K562 (cell line): ENCODE measurements around the gene CD40LG. TPM values are rescaled to one million over a fixed set of nuclear protein-coding genes. Genes with fewer than 3 reads are reported as not detected.

Source experiments
- ATAC-seq: fragments of 200-7000 bp; cut with Tn5 transposase; 3 replicates; pipeline ENCODE4 v1.9.1; 2020; ENCODE audit warnings: moderate library complexity
- BruUV-seq: library from RNA; stranded (reverse); fragments of 400-500 nt; replicated peaks from 2 replicates; lab custom pipeline; 2021; lab: Mats Ljungman, UMichigan
- CTCF ChIA-PET: fragments of 300-600 bp; formaldehyde crosslinking; extraction: SDS; loops from one replicate; lab custom pipeline; 2021; ENCODE audit warnings: low intra/inter-chr PET ratio; lab: Yijun Ruan, JAX
- POLR2A ChIA-PET: fragments of 300-600, 350-650 bp; sonication (Branson Sonifier 250); formaldehyde crosslinking; extraction: SDS; loops from one replicate; lab custom pipeline; 2021; ENCODE audit warnings: antibody characterized with exemption, inconsistent platforms; lab: Yijun Ruan, JAX
- DNase-seq, 4 experiments: peaks; one replicate each; pipeline versions ENCODE4 v3.0.0 to v3.0.0-alpha.2; 2011 to 2018; ENCODE audit warnings: low spot score in 3 of 4, mixed read lengths in 3 of 4; ENCODE audit errors: extremely low read depth in 1 of 4
- FAIRE-seq: peaks from 2 replicates; lab custom pipeline; 2011; peaks lifted over from hg19 to GRCh38; lab: Jason Lieb, UNC
- H2AFZ ChIP-seq: 2 replicates; pipeline ENCODE4 v1.6.0; 2011; ENCODE audit warnings: low read depth, low read length, control low read depth, inconsistent platforms
- H3K27ac ChIP-seq: fragments of 200-600 bp; 3 replicates; pipeline ENCODE4 v1.8.0; 2011; ENCODE audit warnings: low read depth, mild to moderate bottlenecking, control low read depth, inconsistent platforms, low read length, moderate library complexity, mixed read lengths; ENCODE audit errors: extremely low read depth
- H3K27me3 ChIP-seq, 2 experiments: fragments of 300-600 bp in 1 of 2; 2 replicates in 1 of 2; 3 replicates in 1 of 2; pipeline versions ENCODE4 v1.6.0 to v1.8.0; 2011; ENCODE audit warnings: inconsistent platforms in 2 of 2, low read length in 2 of 2, mild to moderate bottlenecking in 1 of 2, mixed read lengths in 1 of 2, moderate library complexity in 1 of 2; ENCODE audit not compliant: control insufficient read depth in 2 of 2, insufficient read depth in 2 of 2
- H3K36me3 ChIP-seq: fragments of 300-600 bp; 3 replicates; pipeline ENCODE4 v1.8.0; 2011; ENCODE audit warnings: mild to moderate bottlenecking, low read length, inconsistent platforms; ENCODE audit not compliant: control insufficient read depth, insufficient read depth
- H3K4me1 ChIP-seq, 2 experiments: fragments of 200-600 bp in 1 of 2; replicated peaks in 1 of 2; 2 replicates in 1 of 2; 3 replicates in 1 of 2; pipeline versions ENCODE4 v1.5.1 to v1.8.0; 2011; ENCODE audit warnings: inconsistent platforms in 2 of 2, low read length in 2 of 2, mild to moderate bottlenecking in 1 of 2, mixed read lengths in 1 of 2, moderate library complexity in 1 of 2; ENCODE audit not compliant: control insufficient read depth in 2 of 2, insufficient read depth in 2 of 2
- H3K4me2 ChIP-seq: 2 replicates; pipeline ENCODE4 v1.6.1; 2011; ENCODE audit warnings: low read length, control low read depth, inconsistent platforms, mixed read lengths; ENCODE audit not compliant: insufficient read depth
- H3K4me3 ChIP-seq: fragments of 200-600 bp; sonication (generic), shearing (Covaris generic); 2 replicates; pipeline ENCODE4 v1.5.1; 2016; ENCODE audit warnings: control low read depth, inconsistent platforms
- H3K79me2 ChIP-seq: fragments of 200-600 bp; 3 replicates; pipeline ENCODE4 v1.8.0; 2011; ENCODE audit warnings: low read length, inconsistent platforms; ENCODE audit not compliant: control insufficient read depth, insufficient read depth
- H3K9ac ChIP-seq, 2 experiments: 2 replicates each; pipeline versions ENCODE4 v1.6.0 to v1.6.1; 2011; ENCODE audit warnings: low read depth in 2 of 2, low read length in 2 of 2, control low read depth in 1 of 2, inconsistent platforms in 1 of 2, mild to moderate bottlenecking in 1 of 2, mixed read lengths in 1 of 2; ENCODE audit not compliant: insufficient read depth in 1 of 2
- H3K9me1 ChIP-seq: one replicate; pipeline ENCODE4 v1.6.0; 2011; ENCODE audit warnings: inconsistent platforms, mild to moderate bottlenecking, low read length, moderate library complexity; ENCODE audit not compliant: control insufficient read depth, insufficient read depth
- H3K9me3 ChIP-seq: replicated peaks from 2 replicates; pipeline ENCODE4 v1.5.1; 2011; ENCODE audit warnings: low read depth, low read length, inconsistent platforms; ENCODE audit not compliant: control insufficient read depth, insufficient read depth
- H4K20me1 ChIP-seq: replicated peaks from 2 replicates; pipeline ENCODE4 v1.6.1; 2011; ENCODE audit warnings: low read length, inconsistent platforms, mixed read lengths; ENCODE audit not compliant: control insufficient read depth, insufficient read depth
- MAZ ChIP-seq, 2 experiments: fragments of 450-650 bp in 1 of 2; sonication (generic) in 1 of 2; formaldehyde crosslinking; IDR thresholded peaks in 1 of 2; conservative IDR thresholded peaks in 1 of 2; 2 replicates each; pipeline versions ENCODE4 v1.4.0 to v1.5.0; 2020; ENCODE audit warnings: mild to moderate bottlenecking in 1 of 2, missing genetic modification reagents in 1 of 2
- RBM25 ChIP-seq: fragments of 200-400 bp; formaldehyde crosslinking; IDR thresholded peaks from 2 replicates; pipeline ENCODE4 v1.6.1; 2018; ENCODE audit warnings: low read length, low read depth, moderate library complexity; ENCODE audit not compliant: severe bottlenecking
- REST ChIP-seq, 2 experiments: fragments of 450-650 bp; formaldehyde crosslinking in 1 of 2; IDR thresholded peaks; 2 replicates each; pipeline versions ENCODE4 v1.4.0 to v1.6.1; 2014 to 2020; ENCODE audit warnings: mild to moderate bottlenecking in 2 of 2, borderline replicate concordance in 1 of 2, low read depth in 1 of 2
- ZNF695 ChIP-seq: fragments of 450-650 bp; formaldehyde crosslinking; IDR thresholded peaks from 2 replicates; pipeline ENCODE4 v1.4.0; 2020; ENCODE audit warnings: mild to moderate bottlenecking, moderate library complexity
- WGBS: fragments of 100-300 bp; shearing (Covaris generic); methylation state at CpG from one replicate; pipeline ENCODE4 v1.1.6; 2016; ENCODE audit warnings: low coverage, mixed read lengths; ENCODE audit not compliant: insufficient coverage; ENCODE audit errors: missing lambda C conversion rate; 5-methylcytosine and 5-hydroxymethylcytosine counted together
- in situ Hi-C: fragments of 300-500 bp; cut with MboI; formaldehyde crosslinking; loops from 4 replicates; pipeline ENCODE4 v1.15.0; 2018; ENCODE audit warnings: inconsistent platforms, mixed read lengths
- intact Hi-C: fragments of 100-400 bp; cut with micrococcal nuclease; formaldehyde crosslinking; loops from 2 replicates; pipeline ENCODE4 v1.14.2; 2022
- polyA plus RNA-seq, 8 experiments: library from polyadenylated mRNA; depleted of rRNA in 4 of 8; stranded (reverse) in 5 of 8; unstranded in 3 of 8; fragments of >200 nt; fragmentation: Nextera tagmentation in 2 of 8; fragmentation: Illumina TruSeq in 1 of 8; extraction: Ambion mirVana in 2 of 8; extraction: Trizol in 1 of 8; gene quantifications; 2 replicates each; pipeline versions ENCODE4 v1.2.1 to v1.2.3, GENCODE V29; 2011 to 2014; ENCODE audit warnings: inconsistent platforms in 1 of 8, missing spikeins in 1 of 8
- total RNA-seq, 7 experiments: library from RNA; depleted of rRNA in 6 of 7; stranded (reverse); fragments of >200 nt in 6 of 7; fragmentation: Illumina TruSeq in 2 of 7; extraction: Trizol in 2 of 7; gene quantifications; 2 replicates each; pipeline versions ENCODE4 v1.2.1 to v1.2.3, GENCODE V29; 2011 to 2021; ENCODE audit warnings: low replicate concordance in 1 of 7

CD40LG gene
- total and polyA plus RNA-seq, 9 of the 15 experiments (the other 6 are each of a cell fraction or from before 2014, with no cell fraction given): 0.11 TPM; not detected in 8

GRCh38 chrX:136692271-136692670, 44.3 kb downstream of the CD40LG start:
- no peaks in the 10 kb centered on the region for H4K20me1 ChIP-seq
- H3K27ac ChIP-seq: no peak overlapping the region
- 22% methylated on average over 4 of the region's 4 CpGs for WGBS
- no peak overlapping the region for H3K9ac ChIP-seq
- no peaks in the 10 kb centered on the region for H3K36me3 ChIP-seq
- no peak overlapping the region for H2AFZ ChIP-seq
- POLR2A ChIA-PET: no interaction called here
- TF ChIP-seq MAZ (CRISPR knock-in tag; conservative IDR thresholded peaks at IDR 0.05 in 1 of 2, IDR thresholded peaks at IDR 0.05 in 1 of 2) (no peak), RBM25 (peak; percentile 36)
- H3K27me3 ChIP-seq: no peaks in the 10 kb centered on the region
- no peaks in the 10 kb centered on the region for H3K79me2 ChIP-seq
- H3K9me3 ChIP-seq: no peaks in the 10 kb centered on the region
- no TSS peak for BruUV-seq
- H3K4me3 ChIP-seq: no peak overlapping the region
- in situ Hi-C loops (loop anchor here (25.0 kb wide), 1 partner anchor 655 kb away; no protein-coding TSS in a partner anchor), intact Hi-C loops (loop anchor here (10.0 kb wide), 3 partner anchors 117 to 657 kb away; no protein-coding TSS in a partner anchor)
- CTCF ChIA-PET: no interaction called here
- H3K9me1 ChIP-seq: no peaks in the 10 kb centered on the region
- no peak for DNase-seq
- no peak overlapping the region for H3K4me2 ChIP-seq
- H3K4me1 ChIP-seq: no peaks in the 10 kb centered on the region; a peak in 2 of 5 replicates
- FAIRE-seq: no peak
- ATAC-seq: no peak

- no peak overlapping the region for H3K4me3 ChIP-seq
- WGBS: 35% methylated on average over 7 of the region's 8 CpGs
- no peak overlapping the region for H3K27ac ChIP-seq
- H3K79me2 ChIP-seq: no peaks in the 10 kb centered on the region
- no peaks in the 10 kb centered on the region for H3K27me3 ChIP-seq
- DNase-seq: peak; percentile 21 to 52 (median 37)
- H3K9me3 ChIP-seq: no peaks in the 10 kb centered on the region
- H3K9me1 ChIP-seq: no peaks in the 10 kb centered on the region
- FAIRE-seq: peak; percentile 90
- peak; percentile 82 for ATAC-seq
- no peaks in the 10 kb centered on the region for H4K20me1 ChIP-seq
- H3K9ac ChIP-seq: no peak overlapping the region; a peak in 1 of 4 replicates
- POLR2A ChIA-PET: interaction anchor here (0.8 to 1.0 kb wide), 2 partner anchors 50 to 330 kb away, joined by 3 to 4 read pairs; no protein-coding TSS in a partner anchor
- H3K36me3 ChIP-seq: no peaks in the 10 kb centered on the region
- in situ Hi-C loops (loop anchor here (25.0 kb wide), 1 partner anchor 657 kb away; no protein-coding TSS in a partner anchor), intact Hi-C loops (loop anchor here (1.0 to 10.0 kb wide), 4 partner anchors 86 to 660 kb away; no protein-coding TSS in a partner anchor)
- H3K4me1 ChIP-seq: no peaks in the 10 kb centered on the region; a peak in 1 of 5 replicates
- no peak overlapping the region for H3K4me2 ChIP-seq
- H2AFZ ChIP-seq: no peak overlapping the region
- CTCF ChIA-PET: interaction anchor here (0.6 kb wide), 1 partner anchor 13 kb away, joined by 3 read pairs; no protein-coding TSS in a partner anchor
- no TSS peak for BruUV-seq
- no peak for TF ChIP-seq ZNF695 (CRISPR knock-in tag)
- peak; percentile 44; the same call in 1 of the 2 replicates for TF ChIP-seq REST (IDR thresholded peaks at IDR 0.05; ENCODE audit: borderline replicate concordance)
- TF ChIP-seq REST (CRISPR knock-in tag; IDR thresholded peaks at IDR 0.05; ENCODE audit: low read depth): no peak
These were observed 46.6 kb downstream of the CD40LG start for GRCh38 chrX:136694431-136695087.
